ENCODE data around the gene RAPSN. TPM values are rescaled to one million over a fixed set of nuclear protein-coding genes. Genes with fewer than 3 reads are reported as not detected.

The RAPSN gene
- total RNA-seq, 1 donor from 2014 or later: not detected

- Histone ChIP-seq H3K4me2 (no peak overlapping the region), H4K20me1 (ENCODE audit: low read depth) (no peaks in the 10 kb centered on the region), H3K4me3 (no peak overlapping the region), H3K27ac (no peak overlapping the region), H3K4me1 (no peaks in the 10 kb centered on the region), H2AFZ (replicated peaks) (no peak overlapping the region), H3K9me3 (ENCODE audit: low read depth) (no peaks in the 10 kb centered on the region), H3K27me3 (no peaks in the 10 kb centered on the region), H3K36me3 (no peaks in the 10 kb centered on the region), H3F3A (ENCODE audit: low read depth) (peaks cover 8% of the 10 kb centered on the region), H3K9ac (no peak overlapping the region), H3K79me2 (ENCODE audit: low read depth) (no peaks in the 10 kb centered on the region)
- Mint-ChIP-seq H3K9me3 (no peaks in the 10 kb centered on the region), H3K36me3 (no peaks in the 10 kb centered on the region), H3K4me1 (peaks cover 7% of the 10 kb centered on the region), H3K27me3 (ENCODE audit: insufficient read depth, low read depth) (peaks cover 2% of the 10 kb centered on the region), H3K4me3 (no peak overlapping the region), H3K27ac (no peak overlapping the region)
- DNase-seq (ENCODE audit: low spot score): no peak
- TF ChIP-seq EZH2phosphoT487 (IDR thresholded peaks at IDR 0.05) (no peak), EZH2 (IDR thresholded peaks at IDR 0.05) (no peak), CTCF (IDR thresholded peaks at IDR 0.05) (no peak)
Measured at GRCh38 chr11:47431356-47432083, 17.4 kb downstream of the RAPSN start.

DNA sequence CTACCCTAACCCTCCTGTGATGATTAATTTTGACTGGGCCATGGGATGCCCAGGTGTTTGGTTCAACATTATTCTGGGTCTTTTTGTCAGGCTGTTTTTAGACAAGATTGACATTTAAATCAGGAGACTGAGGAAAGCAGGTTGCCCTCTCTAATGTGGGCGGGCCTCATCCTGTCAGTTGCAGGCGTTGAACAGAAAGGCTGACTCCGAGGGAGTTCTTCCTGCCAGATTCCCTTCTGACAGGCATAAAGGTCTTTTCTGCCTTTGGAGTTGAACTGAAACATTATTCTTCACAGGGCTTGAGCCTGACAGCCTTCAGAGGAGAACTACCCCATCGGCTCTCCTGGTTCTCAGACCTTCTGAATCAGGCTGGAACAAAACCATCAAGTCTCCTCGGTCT, 18.4 kb downstream of the RAPSN start:
- no peaks in the 10 kb centered on the region for H4K20me1 ChIP-seq (ENCODE audit: low read depth)
- H2AFZ ChIP-seq (replicated peaks): no peak overlapping the region
- Mint-ChIP-seq H3K27me3 (ENCODE audit: insufficient read depth, low read depth) (peaks cover 2% of the 10 kb centered on the region), H3K9me3 (no peaks in the 10 kb centered on the region), H3K27ac (no peak overlapping the region), H3K36me3 (no peaks in the 10 kb centered on the region), H3K4me3 (no peak overlapping the region), H3K4me1 (peaks cover 9% of the 10 kb centered on the region)
- no peaks in the 10 kb centered on the region for H3K27me3 ChIP-seq
- no peak overlapping the region for H3K27ac ChIP-seq
- no peak overlapping the region for H3K9ac ChIP-seq
- H3K79me2 ChIP-seq (ENCODE audit: low read depth): peaks cover 5% of the 10 kb centered on the region
- H3F3A ChIP-seq (ENCODE audit: low read depth): peaks cover 8% of the 10 kb centered on the region
- no peaks in the 10 kb centered on the region for H3K9me3 ChIP-seq (ENCODE audit: low read depth)
- TF ChIP-seq CTCF (IDR thresholded peaks at IDR 0.05) (no peak), EZH2phosphoT487 (IDR thresholded peaks at IDR 0.05) (no peak)
- H3K4me1 ChIP-seq: no peaks in the 10 kb centered on the region
- H3K36me3 ChIP-seq: no peaks in the 10 kb centered on the region
- H3K4me2 ChIP-seq: no peak overlapping the region
- no peak overlapping the region for H3K4me3 ChIP-seq
- DNase-seq (ENCODE audit: low spot score): no peak

- no peak for TF ChIP-seq EZH2 (IDR thresholded peaks at IDR 0.05)
- no peak for TF ChIP-seq CTCF (IDR thresholded peaks at IDR 0.05)
- no peak for TF ChIP-seq EZH2phosphoT487 (IDR thresholded peaks at IDR 0.05)
- peaks cover 20% of the 10 kb centered on the region for H3K79me2 ChIP-seq (ENCODE audit: low read depth)
- H3K9me3 ChIP-seq (ENCODE audit: low read depth): no peaks in the 10 kb centered on the region
- no peaks in the 10 kb centered on the region for H4K20me1 ChIP-seq (ENCODE audit: low read depth)
- H3K27me3 ChIP-seq: no peaks in the 10 kb centered on the region
- peak within 1 kb of the TSS; percentile 95 for H3K27ac ChIP-seq
- H3K4me3 ChIP-seq: peak within 1 kb of the TSS; percentile 71
- peak; percentile 99 for DNase-seq (ENCODE audit: low spot score)
- peak within 1 kb of the TSS; percentile 99 for H2AFZ ChIP-seq (replicated peaks)
- peaks cover 5% of the 10 kb centered on the region for H3K4me1 ChIP-seq
- Mint-ChIP-seq H3K27me3 (ENCODE audit: insufficient read depth, low read depth) (peaks cover 4% of the 10 kb centered on the region), H3K4me3 (peak within 1 kb of the TSS; percentile 100), H3K9me3 (no peaks in the 10 kb centered on the region), H3K36me3 (peaks cover 17% of the 10 kb centered on the region), H3K27ac (peak within 1 kb of the TSS; percentile 100), H3K4me1 (peaks cover 20% of the 10 kb centered on the region)
- peak within 1 kb of the TSS; percentile 98 for H3K4me2 ChIP-seq
- peaks cover 8% of the 10 kb centered on the region for H3F3A ChIP-seq (ENCODE audit: low read depth)
- H3K36me3 ChIP-seq: no peaks in the 10 kb centered on the region
- peak within 1 kb of the TSS; percentile 96 for H3K9ac ChIP-seq
Measured at GRCh38 chr11:47426062-47426956, 22.6 kb downstream of the RAPSN start, which contains the start of gene PSMC3. PSMC3 (minus strand) TSS chr11:47426439; CDS start chr11:47426279, 160 bp downstream.

Data from neural progenitor cell (in vitro differentiated cells).